HG03097 (cell line): ENCODE data around the gene HIVEP1.
"Not testable (repeated sequence)": the region's sequence is repeated elsewhere in the genome, so short reads cannot be mapped to it uniquely, and the experiment has no call there.

Experiments used
- ATAC-seq: cut with Tn5 transposase; IDR thresholded peaks from one replicate; pipeline ENCODE4 v1.9.1; 2021; ENCODE audit not compliant: unreplicated experiment, low FRiP score

The HIVEP1 gene

DNA sequence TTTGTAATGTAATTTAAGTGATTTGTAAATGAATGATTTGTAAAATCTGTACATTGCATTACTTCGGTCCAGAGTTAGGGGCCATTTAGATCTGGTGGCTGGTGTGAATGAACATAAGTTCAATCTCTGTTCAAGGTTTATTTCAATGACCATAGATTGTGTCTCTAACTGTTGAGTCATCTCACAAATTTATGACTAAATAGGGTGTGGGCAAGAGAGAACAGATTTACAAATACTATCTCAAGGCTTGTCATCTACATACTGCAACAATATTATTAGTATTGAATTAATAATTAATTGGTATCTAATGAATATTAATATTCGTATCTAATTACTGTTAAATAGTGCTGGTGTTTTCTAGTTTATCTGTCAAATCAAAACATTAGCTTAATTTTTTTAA, 162.8 kb downstream of the HIVEP1 start:
- no peak for ATAC-seq

DNA sequence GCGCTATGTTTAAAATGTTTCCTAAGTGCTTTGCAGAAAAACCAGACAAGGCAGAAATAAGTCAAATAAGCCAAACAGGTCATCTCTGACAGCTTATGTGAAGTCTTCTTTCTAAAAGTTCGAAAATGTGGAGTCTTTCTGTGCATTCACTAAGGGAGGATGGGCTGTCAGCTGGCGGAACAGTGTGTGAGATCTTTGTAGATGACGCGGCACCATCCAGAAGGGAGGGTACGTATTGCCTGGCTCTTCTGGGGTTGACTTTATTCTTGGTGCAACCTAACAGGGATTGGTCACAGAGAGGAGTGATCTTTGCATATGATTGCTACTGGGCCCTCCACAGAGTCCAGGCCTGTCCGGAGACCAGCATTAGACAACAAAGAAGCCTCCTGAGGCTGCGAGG, 163.5 kb downstream of the HIVEP1 start:
- no peak for ATAC-seq

DNA sequence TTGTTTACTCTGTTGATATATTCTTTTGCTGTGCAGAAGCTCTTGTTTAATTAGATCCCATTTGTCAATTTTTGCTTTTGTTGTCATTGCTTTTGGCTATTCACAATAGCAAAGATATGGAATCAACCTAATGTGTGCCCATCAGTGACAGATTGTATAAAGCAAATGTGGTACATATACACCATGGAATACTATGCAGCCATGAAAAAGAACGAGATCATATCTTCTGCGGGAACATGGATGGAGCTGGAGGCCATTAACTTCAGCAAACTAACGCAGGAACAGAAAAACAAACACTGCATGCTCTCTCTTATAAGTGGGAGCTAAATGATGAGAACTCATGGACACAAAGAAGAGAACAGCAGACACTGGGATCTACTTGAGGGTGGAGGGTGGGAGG, 164.7 kb downstream of the HIVEP1 start:
- not testable (repeated sequence) for ATAC-seq

DNA sequence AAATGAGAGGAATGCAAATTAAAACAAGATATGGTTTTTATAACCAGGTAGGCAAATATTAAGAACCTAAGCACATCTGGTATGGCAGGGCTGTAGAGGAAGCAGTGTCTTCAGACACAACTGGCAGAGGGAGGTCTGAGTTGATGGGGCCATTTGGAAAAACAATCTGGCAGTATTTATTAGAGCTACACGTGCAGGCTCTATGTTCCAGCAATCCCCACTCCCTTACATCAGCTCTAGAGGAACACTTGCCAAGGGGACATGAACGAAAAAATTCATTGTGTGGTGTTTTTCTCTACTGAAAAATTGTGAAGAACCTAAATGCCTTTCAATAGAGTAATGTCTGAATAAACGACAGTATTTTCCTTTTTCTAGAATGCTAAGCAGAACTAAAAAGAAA, 166.4 kb downstream of the HIVEP1 start:
- no peak for ATAC-seq

DNA sequence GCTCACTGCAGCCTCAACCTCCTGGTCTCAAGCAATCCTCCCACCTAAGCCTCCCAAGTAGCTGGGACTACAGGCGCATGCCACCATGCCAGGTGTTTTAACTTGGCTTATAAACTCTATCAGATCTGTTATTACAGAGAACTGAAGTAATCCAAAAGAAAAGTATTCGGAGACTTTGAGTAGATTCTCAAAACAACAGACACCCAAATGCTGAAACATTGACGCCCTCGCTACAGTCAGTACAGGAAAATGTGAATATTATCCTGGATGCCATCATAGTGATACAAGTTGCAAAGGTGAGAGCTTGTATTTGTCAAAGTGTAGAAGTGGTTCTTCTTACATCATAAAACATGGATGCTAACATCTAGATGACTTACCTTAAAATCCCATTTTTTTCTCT, 169.4 kb downstream of the HIVEP1 start:
- no peak for ATAC-seq

DNA sequence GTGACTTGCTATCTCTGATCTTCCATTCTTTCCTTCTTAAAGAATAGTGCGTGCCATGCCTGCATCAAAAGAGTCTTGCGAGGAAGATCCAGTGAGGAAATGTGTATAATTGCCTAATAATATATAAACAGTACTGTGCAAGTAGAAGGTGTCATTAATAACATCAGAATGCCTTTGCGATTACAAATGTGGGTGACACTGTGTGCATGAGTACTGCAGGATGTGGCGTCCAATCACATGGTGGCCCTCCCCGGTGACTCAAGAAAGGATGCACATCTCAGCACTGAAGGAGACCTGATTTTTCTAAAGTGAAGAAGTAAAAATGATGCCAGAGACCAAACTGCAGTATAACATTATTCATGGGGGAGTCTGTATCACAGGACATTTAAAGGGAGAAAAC, 170.6 kb downstream of the HIVEP1 start:
- no peak for ATAC-seq

DNA sequence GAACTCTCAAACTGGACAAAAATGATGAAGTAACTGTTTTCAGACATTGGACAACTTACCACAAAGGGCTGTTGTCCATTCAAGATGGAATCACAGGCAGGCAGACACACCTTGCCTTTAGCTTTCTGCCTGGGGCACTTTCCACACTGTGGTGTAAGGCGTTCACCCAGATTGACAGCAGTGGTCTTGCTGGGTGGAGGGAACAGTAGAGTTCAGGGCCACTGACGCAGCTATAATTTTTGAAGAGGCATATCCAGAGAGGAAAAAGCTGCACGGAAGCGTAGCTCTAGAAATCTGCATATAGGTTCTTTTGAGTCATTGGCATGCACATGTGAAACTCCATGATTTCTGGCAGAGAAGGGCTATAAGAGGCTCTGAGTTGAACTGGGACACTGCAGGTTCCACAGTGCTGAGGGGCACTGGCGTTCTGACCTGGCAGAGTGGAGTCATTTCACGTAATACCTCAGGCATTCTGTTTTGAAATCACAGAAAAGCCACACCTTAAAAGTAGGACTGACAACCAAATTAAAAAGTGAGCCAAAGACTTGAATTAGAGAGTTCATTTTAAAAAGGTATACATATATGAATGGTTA, 173.1 kb downstream of the HIVEP1 start:
- ATAC-seq: no peak

DNA sequence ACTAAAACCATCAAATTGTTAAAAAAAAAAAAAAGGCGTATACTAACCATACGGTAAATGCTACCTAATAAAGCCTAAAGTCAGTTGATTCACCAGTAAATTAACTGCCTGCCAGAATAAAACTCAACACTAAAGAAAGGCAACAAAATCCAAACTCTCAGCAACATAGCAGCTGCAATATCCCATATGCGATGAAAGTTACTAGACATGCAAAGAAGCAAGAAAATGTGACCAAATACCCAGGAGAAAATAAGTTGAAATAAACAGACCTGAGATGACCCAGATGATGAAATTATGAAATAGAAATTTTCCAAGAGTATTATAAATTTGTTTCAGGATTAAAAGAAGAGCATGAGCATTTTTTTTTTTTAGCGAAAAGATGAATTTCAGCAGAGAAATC, 174.4 kb downstream of the HIVEP1 start:
- ATAC-seq: no peak

DNA sequence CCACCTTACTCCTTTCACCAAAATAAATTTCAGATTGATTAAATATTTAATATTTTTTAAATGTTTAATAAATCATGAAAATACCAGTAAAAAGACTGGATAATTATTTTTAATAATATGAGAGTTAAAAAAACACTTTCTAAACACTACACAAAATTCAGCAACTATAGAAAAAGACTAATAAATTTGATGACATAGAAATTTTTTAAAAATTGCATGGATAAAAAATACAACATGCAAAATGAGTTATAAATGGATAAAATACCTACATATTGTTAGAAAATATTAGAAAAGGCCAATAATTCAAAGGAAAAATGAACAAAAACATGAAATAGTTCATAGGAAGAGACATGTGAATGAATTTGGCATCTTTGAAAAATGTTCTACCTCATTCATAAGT, 177.0 kb downstream of the HIVEP1 start:
- ATAC-seq: no peak

DNA sequence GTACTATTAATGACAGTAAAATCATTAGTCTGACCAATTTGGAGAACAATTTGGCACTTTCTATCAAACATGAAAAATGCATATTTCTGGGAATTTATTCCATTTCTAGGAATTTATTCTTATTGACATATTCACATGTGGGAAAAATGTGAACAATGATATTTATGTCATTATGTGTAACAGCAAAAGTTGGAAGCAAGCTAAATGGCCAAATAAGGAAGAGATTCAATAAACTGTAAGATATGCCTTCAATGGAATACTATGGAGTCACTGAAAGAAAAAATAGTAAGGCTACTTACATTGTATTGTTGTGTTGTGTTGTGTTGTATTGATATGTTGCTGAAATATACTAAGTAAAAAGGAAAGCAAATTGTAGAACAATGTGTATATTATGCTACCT, 177.5 kb downstream of the HIVEP1 start:
- ATAC-seq: no peak

DNA sequence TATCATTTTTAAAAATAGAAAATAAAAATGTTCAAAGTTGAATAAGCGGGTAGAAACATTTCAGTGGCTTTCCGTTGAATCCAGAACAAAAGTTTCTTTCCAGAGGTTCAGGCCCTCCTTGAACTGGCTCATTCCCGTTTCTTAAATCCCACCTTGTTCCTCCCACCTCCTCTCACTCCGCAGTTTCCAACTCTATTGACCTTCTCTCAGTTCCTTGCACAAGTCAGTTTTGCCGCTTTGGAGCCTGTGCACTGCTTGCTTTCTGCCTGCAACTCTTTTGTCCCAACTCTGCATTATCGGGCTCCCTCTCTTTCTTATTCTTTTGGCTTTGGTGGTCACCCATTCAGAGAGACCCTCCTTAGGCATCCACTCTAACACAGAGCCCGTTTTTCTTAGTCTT, 178.1 kb downstream of the HIVEP1 start:
- no peak for ATAC-seq

DNA sequence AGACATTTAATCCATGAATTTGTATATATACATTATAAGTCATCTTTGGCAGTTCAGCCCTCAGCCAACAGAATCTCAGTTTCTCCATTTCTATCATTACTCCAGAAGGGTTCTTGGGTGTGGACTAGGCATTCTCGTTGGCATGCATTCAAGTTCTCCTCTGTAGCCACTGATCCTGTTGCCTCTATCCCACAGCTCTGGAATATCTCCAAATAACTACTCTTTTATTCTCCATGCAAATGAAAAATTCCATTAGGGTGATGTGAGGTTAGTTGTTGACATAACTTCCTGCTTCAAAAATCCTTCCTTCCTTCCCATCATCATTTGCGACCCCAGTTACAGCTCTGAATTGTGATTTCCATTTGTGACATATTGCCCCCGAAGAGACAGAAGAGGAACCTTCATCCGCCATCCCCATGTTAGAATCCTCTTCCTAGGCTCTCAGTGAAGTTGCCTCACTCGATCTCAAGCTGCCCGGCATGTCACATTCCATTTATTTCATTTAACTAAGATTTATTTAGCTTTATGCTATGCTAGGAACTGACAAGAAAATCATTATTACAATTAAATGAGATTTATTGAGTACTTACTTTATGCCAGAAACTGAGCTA, 184.3 kb downstream of the HIVEP1 start:
- no peak for ATAC-seq

DNA sequence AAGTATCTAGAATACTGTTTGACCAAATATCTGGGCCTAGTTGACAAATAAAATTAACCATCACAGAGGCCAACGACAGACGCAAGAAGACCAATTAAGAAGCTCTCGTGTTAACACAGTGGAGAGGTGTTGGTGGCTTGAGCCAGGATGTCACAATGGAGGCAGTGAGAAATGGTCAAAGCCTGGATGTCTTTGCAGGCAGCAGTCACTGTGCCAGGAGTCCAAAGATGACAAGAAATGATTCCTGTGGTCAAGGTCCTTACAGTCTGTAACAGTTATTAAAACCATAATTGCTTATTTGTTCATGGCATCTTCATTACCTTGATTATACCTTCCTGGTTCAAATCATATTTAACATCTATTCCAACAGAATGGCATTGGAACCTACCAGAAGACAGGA, 186.7 kb downstream of the HIVEP1 start:
- no peak for ATAC-seq

DNA sequence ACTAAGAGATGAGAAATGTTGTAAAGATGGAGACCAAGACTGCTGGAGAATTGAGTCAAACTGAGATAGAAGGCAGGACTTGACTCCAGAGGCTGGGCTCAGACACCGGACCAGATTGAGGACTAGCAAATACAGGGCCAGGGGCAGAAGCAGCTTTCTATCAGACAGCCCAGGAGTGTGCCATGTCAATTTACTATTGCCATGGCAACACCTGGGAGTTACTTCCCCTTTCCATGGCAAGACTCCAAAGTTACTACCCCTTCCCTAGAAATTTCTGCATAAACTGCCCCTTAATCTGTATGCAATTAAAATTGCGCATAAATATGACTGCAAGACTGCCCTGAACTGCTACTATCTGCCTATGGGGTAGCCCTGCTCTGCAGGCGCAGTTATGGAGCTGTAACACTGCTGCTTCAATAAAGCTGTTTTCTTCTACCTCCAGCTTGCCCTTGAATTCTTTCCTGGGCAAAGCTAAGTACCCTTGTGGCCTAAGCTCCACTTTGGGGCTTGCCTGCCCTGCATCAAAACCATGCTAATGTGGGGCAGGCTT, 188.0 kb downstream of the HIVEP1 start:
- no peak for ATAC-seq

DNA sequence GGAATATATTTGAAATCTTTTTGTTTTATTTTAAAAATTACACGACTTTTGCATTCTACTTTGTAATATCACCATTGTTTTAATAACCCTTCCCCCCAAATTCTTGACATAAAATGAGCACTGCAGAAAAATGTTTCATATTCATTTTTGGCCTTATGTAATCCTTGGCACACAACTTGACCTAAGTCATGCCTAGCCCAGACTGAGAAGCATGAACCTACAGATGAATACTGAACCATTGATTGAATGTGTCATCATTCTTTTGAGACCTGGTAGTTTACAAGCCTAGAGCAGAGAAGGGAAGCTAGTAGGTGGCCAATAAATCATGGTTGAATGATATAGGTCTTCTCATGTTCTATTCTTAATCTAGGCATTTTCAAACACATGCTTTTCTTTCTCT, 188.6 kb downstream of the HIVEP1 start:
- no peak for ATAC-seq

DNA sequence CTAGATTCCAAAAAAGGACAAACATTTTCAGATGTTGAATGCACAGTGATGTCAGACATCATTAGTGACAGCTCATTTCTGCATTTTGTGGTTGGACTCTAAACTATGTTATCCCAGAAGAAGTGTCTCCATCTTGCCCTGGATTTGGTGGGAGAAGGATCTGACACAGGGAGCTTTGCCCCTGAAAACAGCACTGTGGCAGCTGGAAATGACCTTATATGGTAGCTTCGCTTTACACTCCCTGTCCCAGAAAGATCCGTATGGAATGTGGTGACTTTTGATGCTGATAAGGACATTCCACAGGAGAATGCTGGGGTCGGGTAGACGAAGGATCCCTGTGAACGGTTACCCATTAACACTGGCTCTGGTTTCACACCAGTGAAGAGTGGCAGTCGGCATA, 190.9 kb downstream of the HIVEP1 start:
- ATAC-seq: no peak

DNA sequence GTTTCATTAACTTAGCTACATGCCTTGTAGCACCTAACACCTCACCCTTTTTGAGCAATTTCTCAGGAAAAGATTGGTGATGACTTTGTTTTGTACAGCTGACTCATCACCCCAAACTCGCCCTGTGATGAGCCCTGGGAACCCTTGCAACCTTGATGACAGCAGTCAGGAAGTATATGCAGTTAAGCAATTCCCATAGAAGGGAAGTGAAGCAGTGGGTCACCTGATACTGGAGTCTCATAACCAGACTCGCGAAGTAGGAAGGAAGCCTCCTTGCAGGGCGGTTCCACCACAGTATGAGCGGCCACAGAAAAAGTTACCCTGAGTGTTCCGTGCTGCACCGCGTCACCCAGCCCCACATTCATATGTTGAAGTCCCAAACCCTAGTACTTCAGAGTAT, 196.1 kb downstream of the HIVEP1 start:
- no peak for ATAC-seq

DNA sequence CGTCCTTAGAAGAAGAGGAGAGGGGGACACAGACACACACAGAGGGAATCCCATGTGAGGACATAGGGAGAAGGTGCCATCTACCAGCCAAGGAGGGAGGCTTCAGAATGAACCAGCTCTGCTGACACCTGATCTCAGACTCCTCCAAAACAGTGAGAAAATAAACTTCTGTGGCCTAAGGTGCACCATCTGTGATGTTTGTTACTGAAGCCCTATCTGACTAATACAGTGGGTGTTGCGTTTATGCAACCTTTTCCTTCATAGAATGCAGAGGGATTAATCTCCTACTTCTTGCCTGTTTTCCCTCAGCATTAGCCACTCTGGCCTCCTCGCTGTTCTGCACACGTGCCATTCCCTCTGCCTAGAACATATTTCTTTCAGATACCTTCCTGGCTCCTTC, 196.6 kb downstream of the HIVEP1 start:
- ATAC-seq: no peak
